Measurements from ENCODE around the gene CFAP92. TPM values are rescaled to one million over a fixed set of nuclear protein-coding genes. Genes with fewer than 3 reads are reported as not detected.

The CFAP92 gene
- total RNA-seq, 2 experiments from 2014 or later: 0.19 to 0.45 TPM

- no peaks in the 10 kb centered on the region for H3K27me3 ChIP-seq (ENCODE audit: control insufficient read depth in 1 of 2, insufficient read depth in 2 of 2, low read length in 2 of 2)
- TF ChIP-seq CTCF (IDR thresholded peaks at IDR 0.05): no peak
- Mint-ChIP-seq H3K36me3 (ENCODE audit: low read depth) (no peaks in the 10 kb centered on the region), H3K4me3 (peak overlapping the region; percentile 78), H3K27ac (peak overlapping the region; percentile 95), H3K9me3 (no peaks in the 10 kb centered on the region), H3K27me3 (no peaks in the 10 kb centered on the region), H3K4me1 (ENCODE audit: low read depth) (peaks cover 18% of the 10 kb centered on the region)
- no peak for DNase-seq
- H3K9me3 ChIP-seq (ENCODE audit: control insufficient read depth in 1 of 2, insufficient read depth in 1 of 2, low read length in 2 of 2): peaks cover 0 to 3% of the 10 kb centered on the region in 2 experiments
- POLR2A ChIA-PET: interaction anchor here (1.1 to 4.0 kb wide), 12 partner anchors 10 to 290 kb away, joined by 3 to 90 read pairs (median 10); partner anchors contain the start of genes CFAP92 and RAB43
- peak overlapping the region in 1 of 2 donors; percentile 83 for H3K27ac ChIP-seq (ENCODE audit: low read depth in 1 of 2, low read length in 2 of 2)
- intact Hi-C loops (cut with DNase I, micrococcal nuclease): loop anchor here in 1 of 2 experiments (2.0 kb wide), 1 partner anchor 31 kb away; the partner anchor contains the start of gene CFAP92
- H3K36me3 ChIP-seq (ENCODE audit: insufficient read depth, low read length): no peaks in the 10 kb centered on the region
- CTCF ChIA-PET: interaction anchor here (0.7 to 5.2 kb wide), 10 partner anchors 12 to 345 kb away, joined by 3 to 56 read pairs (median 7); partner anchors contain the start of genes ISY1 and RAB43
- ATAC-seq (ENCODE audit: poor library complexity): no peak
- no peak overlapping the region for H3K4me3 ChIP-seq (ENCODE audit: low read length)
- H3K4me1 ChIP-seq (ENCODE audit: insufficient read depth, low read length): peaks cover 22% of the 10 kb centered on the region
These were observed 32.0 kb upstream of the CFAP92 start for GRCh38 chr3:129025691-129026435.

- ATAC-seq (ENCODE audit: poor library complexity) (no peak), DNase-seq (no peak)
- Mint-ChIP-seq H3K9me3 (no peaks in the 10 kb centered on the region), H3K27me3 (no peaks in the 10 kb centered on the region), H3K27ac (peak overlapping the region; percentile 29), H3K4me3 (no peak overlapping the region), H3K36me3 (ENCODE audit: low read depth) (no peaks in the 10 kb centered on the region), H3K4me1 (ENCODE audit: low read depth) (peaks cover 18% of the 10 kb centered on the region)
- CTCF ChIA-PET: interaction anchor here (5.2 kb wide), 1 partner anchor 11 kb away, joined by 56 read pairs; no protein-coding TSS in a partner anchor
- TF ChIP-seq CTCF (IDR thresholded peaks at IDR 0.05): no peak
- H3K9me3 ChIP-seq (ENCODE audit: control insufficient read depth in 1 of 2, insufficient read depth in 1 of 2, low read length in 2 of 2): peaks cover 0 to 3% of the 10 kb centered on the region in 2 experiments
- intact Hi-C loops (cut with DNase I, micrococcal nuclease): no loop called here
- no peak overlapping the region for H3K4me3 ChIP-seq (ENCODE audit: low read length)
- peaks cover 22% of the 10 kb centered on the region for H3K4me1 ChIP-seq (ENCODE audit: insufficient read depth, low read length)
- no peaks in the 10 kb centered on the region for H3K36me3 ChIP-seq (ENCODE audit: insufficient read depth, low read length)
- POLR2A ChIA-PET: interaction anchor here (4.0 kb wide), 1 partner anchor 9 kb away, joined by 90 read pairs; no protein-coding TSS in a partner anchor
- no peaks in the 10 kb centered on the region for H3K27me3 ChIP-seq (ENCODE audit: control insufficient read depth in 1 of 2, insufficient read depth in 2 of 2, low read length in 2 of 2)
- no peak overlapping the region for H3K27ac ChIP-seq (ENCODE audit: low read depth in 1 of 2, low read length in 2 of 2)
These were observed 31.2 kb upstream of the CFAP92 start for GRCh38 chr3:129025108-129025507.

- no peaks in the 10 kb centered on the region for H3K9me3 Mint-ChIP-seq
- H3K4me1 Mint-ChIP-seq (ENCODE audit: low read depth): peaks cover 19% of the 10 kb centered on the region
- ChIA-PET POLR2A (no interaction called here), CTCF (no interaction called here)
- Histone ChIP-seq H3K36me3 (ENCODE audit: insufficient read depth, low read length) (no peaks in the 10 kb centered on the region), H3K4me3 (ENCODE audit: low read length) (no peak overlapping the region), H3K4me1 (ENCODE audit: insufficient read depth, low read length) (peaks cover 22% of the 10 kb centered on the region), H3K9me3 (ENCODE audit: control insufficient read depth in 1 of 2, insufficient read depth in 1 of 2, low read length in 2 of 2) (peaks cover 0 to 3% of the 10 kb centered on the region in 2 experiments), H3K27me3 (ENCODE audit: control insufficient read depth in 1 of 2, insufficient read depth in 2 of 2, low read length in 2 of 2) (no peaks in the 10 kb centered on the region), H3K27ac (ENCODE audit: low read depth in 1 of 2, low read length in 2 of 2) (no peak overlapping the region)
- intact Hi-C loops (cut with DNase I, micrococcal nuclease): loop anchor here in 1 of 2 experiments (2.0 kb wide), 1 partner anchor 19 kb away; no protein-coding TSS in a partner anchor
- no peak overlapping the region for H3K4me3 Mint-ChIP-seq
- H3K36me3 Mint-ChIP-seq (ENCODE audit: low read depth): no peaks in the 10 kb centered on the region
- DNase-seq: no peak
- TF ChIP-seq CTCF (IDR thresholded peaks at IDR 0.05): no peak
- no peak for ATAC-seq (ENCODE audit: poor library complexity)
- no peak overlapping the region for H3K27ac Mint-ChIP-seq
- H3K27me3 Mint-ChIP-seq: no peaks in the 10 kb centered on the region
These were observed 30.0 kb upstream of the CFAP92 start for GRCh38 chr3:129023909-129024308.
